SKM-1 treated with dmso at 0.1 percent for 144 hours (cell line): ENCODE data around the gene TIMM8B.
"Not testable (repeated sequence)": the region's sequence is repeated elsewhere in the genome, so short reads cannot be mapped to it uniquely, and the experiment has no call there.

Experiments used
- DNase-seq: peaks from one replicate; lab custom pipeline; 2025; ENCODE audit not compliant: unreplicated experiment; lab: John Stamatoyannopoulos, UW

Gene TIMM8B

GRCh38 chr11:112082729-112083128 is 3.8 kb downstream of the TIMM8B start:
- no peak for DNase-seq

GRCh38 chr11:112073941-112074811 is 12.4 kb downstream of the TIMM8B start, which contains the start of the genes NKAPD1 and PIH1D2:
Gene NKAPD1 (plus strand): TSS chr11:112074299. CDS start chr11:112075575, 1,276 bp downstream.
Gene PIH1D2 (minus strand): TSS chr11:112074017. CDS start chr11:112073174, 843 bp downstream.
- DNase-seq, result peak; percentile 90

- no peak for DNase-seq
Observed at GRCh38 chr11:112062923-112063322, 23.6 kb downstream of the TIMM8B start.

- DNase-seq, result no peak
Observed at GRCh38 chr11:112058103-112058502, 28.5 kb downstream of the TIMM8B start.

GRCh38 chr11:112057170-112057569 is 29.4 kb downstream of the TIMM8B start:
- no peak for DNase-seq

- DNase-seq, result no peak
Observed at GRCh38 chr11:112051768-112052167, 34.8 kb downstream of the TIMM8B start.

GRCh38 chr11:112050721-112051120 is 35.8 kb downstream of the TIMM8B start:
- no peak for DNase-seq

- DNase-seq, result no peak
Observed at GRCh38 chr11:112049777-112050176, 36.8 kb downstream of the TIMM8B start.

GRCh38 chr11:112048256-112048655 is 38.3 kb downstream of the TIMM8B start:
- DNase-seq, result not testable (repeated sequence)

GRCh38 chr11:112046647-112047046 is 39.9 kb downstream of the TIMM8B start:
- DNase-seq, result not testable (repeated sequence)

GRCh38 chr11:112044961-112045360 is 41.6 kb downstream of the TIMM8B start:
- DNase-seq, result no peak

GRCh38 chr11:112042961-112043304 is 43.6 kb downstream of the TIMM8B start:
- DNase-seq, result no peak

GRCh38 chr11:112042161-112042960 is 44.2 kb downstream of the TIMM8B start:
- DNase-seq, result no peak

GRCh38 chr11:112037527-112037926 is 49.0 kb downstream of the TIMM8B start:
- no peak for DNase-seq
